Myocyte (in vitro differentiated cells): Measurements from ENCODE around the gene HAND1. TPM values are rescaled to one million over a fixed set of nuclear protein-coding genes. Genes with fewer than 3 reads are reported as not detected.

ENCODE experiments used
- DNase-seq: peaks from one replicate; pipeline ENCODE4 v3.0.0-alpha.2; 2012; ENCODE audit warnings: low read depth
- total RNA-seq: library from RNA; depleted of rRNA; stranded (reverse); fragments of >200 nt; gene quantifications from 2 replicates; pipeline ENCODE4 v1.2.3, GENCODE V29; 2014

The HAND1 gene
- total RNA-seq, 1 donor from 2014 or later: not detected

DNA sequence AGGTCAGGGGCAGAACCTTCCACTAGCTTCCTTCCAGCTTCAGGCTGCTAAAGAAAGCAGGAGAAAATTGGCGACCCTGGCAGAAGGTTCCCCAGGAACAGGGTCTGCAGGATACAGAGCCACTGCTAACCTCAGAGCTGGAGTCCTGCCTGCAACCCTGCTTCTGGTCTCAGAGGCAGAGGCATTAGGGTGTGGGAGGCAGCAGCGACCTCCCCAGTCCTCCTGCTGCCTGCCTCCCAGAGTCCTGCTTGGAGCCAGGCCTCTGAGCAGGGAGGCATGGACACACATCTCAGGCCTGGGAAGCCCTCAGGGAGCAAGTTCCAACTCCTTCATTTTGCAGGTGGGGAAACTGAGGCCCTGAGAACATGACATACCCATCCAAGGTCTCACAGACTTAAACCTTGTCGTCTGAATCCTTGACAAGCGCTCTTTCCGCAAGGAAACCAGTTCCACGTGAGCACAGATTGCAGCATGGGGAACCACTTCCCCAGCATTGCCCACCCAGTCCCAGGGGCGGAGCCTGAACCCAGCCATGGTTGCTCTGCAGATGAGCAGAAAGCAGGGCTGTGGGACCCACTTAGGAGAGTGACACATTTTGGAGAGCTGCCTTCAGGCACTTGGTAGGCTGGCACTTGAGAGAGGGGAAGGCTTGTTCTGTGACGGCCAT is 28.2 kb upstream of the HAND1 start:
- no peak for DNase-seq

DNA sequence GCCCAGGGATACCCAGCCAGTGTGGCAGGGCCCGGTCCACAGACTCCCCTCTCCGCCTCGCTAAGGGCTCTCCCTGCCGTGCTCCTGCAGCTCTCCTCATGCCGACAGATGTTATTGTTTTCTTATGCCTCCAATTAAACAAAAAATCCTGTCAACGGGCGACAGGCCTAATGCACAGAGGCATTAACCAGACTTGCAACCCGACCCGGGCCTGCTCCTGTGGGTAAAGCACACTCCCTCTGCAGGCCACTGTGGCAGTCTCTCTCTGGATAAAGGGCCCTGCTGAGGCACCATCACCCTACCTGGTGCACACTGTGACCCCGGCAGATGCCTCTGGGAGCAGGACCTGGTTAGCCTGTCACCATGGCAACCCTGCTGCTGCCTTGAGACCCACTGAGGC is 27.5 kb upstream of the HAND1 start:
- no peak for DNase-seq

DNA sequence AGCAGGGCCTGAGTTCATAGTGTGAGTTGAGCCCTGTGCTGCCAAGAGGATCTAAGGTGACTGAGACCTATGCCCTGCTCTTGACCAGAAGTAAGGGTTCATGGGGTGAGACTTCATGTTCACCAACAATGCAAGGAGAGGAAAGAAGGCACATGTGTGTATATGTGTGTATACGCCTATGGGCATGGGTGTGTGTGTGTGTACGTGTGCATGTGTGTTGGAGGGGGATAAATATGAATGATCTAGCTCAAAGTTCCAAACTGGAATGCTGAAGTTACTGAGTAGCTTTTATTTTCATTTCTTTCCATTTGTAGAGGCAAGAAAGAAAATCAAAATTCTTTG is 25.6 kb upstream of the HAND1 start:
- no peak for DNase-seq

DNA sequence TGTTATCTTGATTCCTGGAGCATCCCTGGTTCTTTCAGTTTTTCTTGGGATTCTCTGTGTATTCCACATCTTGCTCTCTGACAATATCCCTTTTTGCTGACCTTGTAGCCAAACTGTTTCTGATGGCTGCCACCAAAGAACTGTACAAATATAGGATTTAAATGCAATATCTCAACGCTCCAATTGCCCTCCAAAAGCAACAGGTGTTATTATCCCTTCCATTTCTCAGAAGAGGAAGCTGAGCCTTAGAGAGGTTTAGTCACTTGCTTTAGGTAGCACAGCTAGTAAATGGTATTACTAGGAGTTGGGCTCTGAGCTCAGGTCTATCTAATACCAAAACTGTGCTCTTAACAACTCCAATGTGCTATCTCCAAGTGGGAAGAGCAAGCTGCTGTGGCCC is 24.2 kb upstream of the HAND1 start:
- no peak for DNase-seq

DNA sequence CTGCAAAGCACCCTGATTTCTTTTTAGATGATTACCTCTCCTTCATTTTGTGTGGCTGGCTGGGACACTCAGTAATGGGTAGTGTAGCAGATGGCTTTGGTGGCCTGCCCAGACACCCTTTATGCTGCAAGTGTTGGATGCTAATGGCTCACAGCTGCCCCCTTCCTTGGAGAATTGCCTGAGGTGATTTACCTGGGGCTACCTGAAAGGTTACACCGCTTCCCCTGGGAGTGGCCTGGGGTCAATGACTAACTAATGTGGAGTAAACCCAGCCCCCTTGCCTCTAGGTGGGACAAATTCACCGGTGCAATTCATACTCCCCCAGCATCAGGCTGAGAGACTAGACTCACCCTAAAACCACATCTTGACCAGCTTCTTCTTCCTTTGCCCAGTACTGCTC is 23.5 kb upstream of the HAND1 start:
- DNase-seq: no peak

DNA sequence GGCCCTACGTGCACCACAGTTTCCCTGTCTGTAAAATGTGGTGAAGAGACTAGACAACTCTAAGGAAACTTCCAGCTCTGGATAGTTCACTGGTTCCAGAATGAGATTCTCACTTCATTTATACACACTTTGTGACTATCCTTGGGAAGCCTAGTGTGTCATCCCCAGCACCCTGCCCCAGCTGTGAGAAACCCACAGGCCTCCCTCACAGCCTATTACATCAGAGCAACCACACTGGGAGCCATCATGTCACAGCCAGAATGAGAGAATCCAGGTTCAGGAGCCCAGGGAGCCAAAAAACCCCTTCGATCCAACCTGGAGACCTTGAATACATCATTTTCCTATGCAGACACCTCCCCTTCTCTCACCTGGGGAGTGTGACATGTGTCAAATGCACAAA is 21.0 kb upstream of the HAND1 start:
- DNase-seq: no peak

DNA sequence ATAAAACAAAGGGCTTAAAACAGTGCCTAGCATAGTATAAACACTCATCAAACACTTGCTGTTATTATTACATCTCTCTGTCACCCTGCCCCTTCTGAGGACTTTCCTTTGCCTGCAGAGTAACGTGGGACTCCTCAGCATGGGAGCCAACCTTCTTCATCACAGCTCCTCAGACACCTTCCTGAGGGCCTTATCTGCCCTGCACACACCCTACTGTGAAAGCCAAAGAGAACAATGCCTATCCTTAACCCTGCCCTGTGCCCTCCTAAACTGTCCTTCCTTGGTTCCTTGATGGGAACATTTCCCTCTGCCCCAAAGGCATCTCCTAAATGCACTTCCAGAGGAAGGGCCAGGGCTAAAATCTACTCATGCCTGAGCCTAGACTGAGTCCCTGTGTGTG is 20.6 kb upstream of the HAND1 start:
- DNase-seq: no peak

DNA sequence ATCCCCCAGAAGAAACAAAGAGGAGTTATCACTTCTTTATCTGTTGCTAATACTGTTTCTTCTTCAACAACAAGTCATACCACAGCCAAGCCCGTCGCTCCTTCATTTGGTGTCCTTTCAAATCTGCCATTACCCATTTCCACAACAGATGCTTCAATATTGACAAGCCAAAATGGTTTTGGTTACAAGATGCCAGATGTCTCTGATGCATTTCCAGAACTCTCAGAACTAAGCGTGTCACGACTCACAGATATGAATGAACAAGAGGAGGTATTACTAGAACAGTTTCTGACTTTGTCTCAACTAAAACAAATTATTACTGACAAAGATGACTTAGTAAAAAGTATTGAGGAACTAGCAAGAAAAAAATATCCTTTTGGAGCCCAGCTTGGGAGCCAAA is 16.0 kb upstream of the HAND1 start:
- DNase-seq: no peak

DNA sequence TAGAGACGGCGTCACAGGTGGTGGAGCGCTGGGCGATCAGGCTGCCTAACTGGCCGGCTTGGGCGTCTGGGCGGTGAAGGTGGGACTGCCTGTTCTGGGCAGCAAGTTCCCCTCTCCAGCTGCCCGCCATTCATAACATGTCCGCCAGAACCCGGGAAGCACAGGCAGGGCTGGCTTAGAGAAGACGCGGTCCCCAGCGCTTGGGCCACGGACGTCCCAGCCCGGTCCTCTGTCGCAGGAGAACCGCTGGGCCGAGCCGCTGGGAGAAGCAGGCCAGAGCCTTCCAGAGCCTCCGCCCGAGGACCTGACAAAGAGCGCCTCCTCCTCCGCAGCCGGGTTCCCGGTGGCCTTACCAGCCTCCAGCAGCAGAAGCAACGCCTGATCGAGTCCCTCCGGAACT is 15.2 kb upstream of the HAND1 start:
- no peak for DNase-seq

DNA sequence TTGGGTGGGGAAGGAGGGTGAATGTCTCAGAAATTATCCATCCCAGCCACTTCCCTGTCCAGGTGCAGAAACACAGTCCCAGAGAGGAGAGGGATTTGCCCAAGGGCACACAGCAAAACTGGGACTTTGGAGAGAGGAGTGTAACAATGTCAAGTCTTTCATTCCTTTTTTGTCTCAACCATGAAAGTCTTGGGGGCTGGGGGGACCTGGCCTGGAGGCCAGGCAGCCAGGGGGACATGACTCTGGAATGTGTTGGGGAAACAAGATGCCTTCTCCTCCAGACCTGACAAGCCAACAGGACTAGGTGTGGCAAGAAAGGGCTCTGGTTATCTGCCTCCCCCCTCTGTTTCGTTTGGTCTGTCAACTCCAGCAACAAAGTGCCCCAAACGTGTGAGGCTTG is 13.9 kb upstream of the HAND1 start:
- DNase-seq: no peak

DNA sequence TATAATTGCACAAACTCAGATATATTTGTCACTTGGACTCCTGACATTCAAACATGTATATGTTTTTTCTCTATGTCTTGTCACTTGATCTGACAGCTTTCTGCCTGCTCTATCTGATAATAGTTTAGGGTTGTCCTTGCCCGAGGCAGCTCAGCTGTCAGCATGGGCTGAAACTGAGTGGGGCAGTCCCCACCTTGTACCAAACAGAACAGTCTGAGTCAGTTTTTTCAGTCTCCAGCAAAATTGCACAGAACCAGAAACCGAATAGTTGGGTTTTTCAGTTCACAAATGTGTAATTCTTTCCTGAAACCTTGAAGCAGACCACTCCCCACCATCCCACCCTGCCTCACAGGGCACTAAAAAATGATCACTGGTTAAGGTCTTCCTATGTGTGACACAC is 9.5 kb upstream of the HAND1 start:
- no peak for DNase-seq

DNA sequence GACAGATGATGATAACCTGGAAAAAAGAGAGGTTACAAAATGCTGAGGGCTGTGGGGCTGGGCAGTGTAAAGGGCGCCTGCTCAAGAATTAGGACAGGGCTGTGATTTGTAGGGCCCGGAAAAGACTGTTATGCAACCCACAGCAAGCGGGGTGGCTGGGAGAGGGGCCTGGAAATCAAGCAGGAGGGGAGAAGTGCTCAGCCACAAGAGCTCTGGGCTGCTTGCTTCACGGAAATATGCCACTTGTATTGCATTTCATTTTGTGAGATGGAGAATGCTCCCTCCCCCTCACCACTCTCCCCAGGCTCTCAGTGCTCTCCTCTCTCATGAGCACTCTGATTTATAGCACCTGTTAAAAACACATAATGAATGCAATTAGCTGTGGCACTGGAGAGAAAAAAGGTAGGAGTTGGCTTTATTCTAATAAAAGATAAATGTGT is 8.4 kb upstream of the HAND1 start:
- no peak for DNase-seq

DNA sequence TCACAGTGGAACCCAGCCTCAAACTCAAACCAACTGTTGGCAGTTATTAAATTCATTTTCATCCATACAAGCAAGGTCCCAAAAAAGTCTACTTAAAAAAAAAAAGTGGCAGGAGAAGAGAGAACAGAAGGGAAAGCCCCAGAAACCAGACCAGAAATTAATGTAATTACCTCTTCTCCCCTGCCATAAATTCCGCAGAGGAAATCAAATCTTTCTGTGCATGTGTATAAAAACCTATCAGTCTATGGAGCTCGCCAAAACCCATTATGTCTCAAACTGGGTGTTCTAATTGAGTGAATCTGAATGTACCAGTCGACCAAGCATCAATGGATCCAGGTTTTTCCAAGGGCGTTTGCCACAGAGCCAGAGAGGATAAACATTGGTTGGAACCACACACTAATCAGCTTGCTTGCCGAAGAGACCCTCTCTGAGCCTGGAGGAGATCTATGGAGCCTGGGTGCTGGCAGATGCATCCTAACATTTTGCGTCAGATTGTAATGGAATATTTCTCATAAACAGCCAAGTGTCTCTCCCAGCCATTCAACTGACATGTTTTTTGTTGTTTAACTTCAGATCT is 7.9 kb upstream of the HAND1 start:
- no peak for DNase-seq

DNA sequence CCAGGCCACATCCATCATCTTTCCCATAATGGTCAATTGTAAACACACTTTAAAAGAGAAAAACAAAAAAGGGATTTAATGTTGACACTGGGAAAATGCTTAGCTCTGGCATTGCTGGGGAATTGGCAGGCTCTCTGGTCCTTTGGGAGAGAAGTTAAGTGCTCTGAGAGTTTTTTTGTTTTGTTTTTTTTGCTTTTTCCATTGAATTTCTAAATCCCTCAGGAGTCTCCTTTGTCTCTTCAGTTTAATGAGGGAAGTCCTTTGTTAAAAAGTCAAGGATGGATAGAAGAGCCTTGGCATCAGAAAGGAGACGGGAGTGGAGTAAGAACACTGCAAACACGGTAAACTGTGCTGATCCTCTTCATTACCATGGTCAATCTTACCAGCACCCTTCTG is 7.1 kb upstream of the HAND1 start:
- DNase-seq: no peak

DNA sequence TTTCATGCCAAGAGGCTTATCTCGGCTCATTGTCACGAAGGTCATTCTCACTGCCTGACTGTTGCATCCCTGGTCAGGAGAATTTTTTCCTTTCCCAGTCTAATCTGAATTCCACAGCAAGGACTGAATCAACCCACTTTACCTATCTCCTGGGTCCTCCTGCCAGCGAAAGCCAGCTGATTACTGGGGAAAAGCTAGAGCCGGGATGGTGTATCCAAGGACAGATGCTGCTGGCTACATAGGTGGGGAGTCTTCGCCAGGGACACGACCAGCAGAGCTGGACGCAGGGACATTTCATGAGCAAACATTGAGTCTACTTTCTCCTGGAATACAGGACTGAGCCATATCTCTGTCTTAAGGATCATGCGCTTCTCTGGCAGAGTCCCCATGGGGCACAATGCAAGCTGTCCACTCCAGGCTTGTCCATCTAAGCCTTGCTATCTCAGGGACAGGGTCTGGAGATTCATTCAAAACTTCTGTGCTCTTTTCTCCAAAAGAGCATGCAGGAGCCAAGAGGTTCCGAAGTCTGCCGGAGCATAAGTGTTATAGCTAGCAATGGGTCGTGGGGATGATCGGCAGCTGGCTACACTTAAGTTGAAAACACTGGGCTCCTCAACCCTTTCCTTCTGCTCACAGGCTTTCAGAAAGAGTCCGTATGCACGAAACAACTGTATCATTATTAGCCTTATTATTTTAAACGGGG is 6.5 kb upstream of the HAND1 start:
- DNase-seq: no peak

DNA sequence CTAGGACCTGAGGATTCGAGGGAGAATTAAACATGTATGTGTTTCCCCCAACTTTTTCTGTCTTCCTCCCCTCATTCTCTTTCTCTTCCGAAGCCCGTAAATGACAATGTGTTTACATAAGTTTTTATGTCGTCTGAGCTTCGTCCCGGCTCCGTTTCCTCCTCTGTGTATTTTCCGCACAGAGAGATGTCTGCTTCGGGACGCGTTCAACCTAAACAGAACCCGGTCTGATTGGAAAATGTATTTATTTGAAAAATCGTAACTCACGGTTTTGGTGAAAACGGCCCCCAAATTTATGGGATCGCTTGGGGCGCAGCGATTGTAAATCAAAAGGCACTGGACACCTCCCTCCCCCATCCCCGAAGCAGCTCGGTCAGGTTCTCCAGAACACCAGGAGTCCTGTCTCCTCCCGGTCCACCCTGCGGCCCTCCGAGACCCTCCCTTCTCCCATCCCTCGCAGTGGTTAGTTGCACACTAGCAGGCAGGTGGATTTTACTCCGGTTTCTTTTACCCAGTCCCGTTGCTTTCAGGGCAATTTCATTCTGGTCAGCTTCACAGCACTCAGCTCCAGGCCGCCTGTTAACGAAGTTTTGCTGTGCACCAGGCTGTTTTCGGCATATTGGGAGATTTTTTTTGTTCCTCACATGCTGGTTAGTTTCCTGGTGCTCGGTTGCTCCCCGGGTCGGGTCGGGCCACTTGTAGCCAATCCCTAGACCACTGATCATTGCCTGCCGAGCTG is 5.8 kb upstream of the HAND1 start:
- DNase-seq: no peak

DNA sequence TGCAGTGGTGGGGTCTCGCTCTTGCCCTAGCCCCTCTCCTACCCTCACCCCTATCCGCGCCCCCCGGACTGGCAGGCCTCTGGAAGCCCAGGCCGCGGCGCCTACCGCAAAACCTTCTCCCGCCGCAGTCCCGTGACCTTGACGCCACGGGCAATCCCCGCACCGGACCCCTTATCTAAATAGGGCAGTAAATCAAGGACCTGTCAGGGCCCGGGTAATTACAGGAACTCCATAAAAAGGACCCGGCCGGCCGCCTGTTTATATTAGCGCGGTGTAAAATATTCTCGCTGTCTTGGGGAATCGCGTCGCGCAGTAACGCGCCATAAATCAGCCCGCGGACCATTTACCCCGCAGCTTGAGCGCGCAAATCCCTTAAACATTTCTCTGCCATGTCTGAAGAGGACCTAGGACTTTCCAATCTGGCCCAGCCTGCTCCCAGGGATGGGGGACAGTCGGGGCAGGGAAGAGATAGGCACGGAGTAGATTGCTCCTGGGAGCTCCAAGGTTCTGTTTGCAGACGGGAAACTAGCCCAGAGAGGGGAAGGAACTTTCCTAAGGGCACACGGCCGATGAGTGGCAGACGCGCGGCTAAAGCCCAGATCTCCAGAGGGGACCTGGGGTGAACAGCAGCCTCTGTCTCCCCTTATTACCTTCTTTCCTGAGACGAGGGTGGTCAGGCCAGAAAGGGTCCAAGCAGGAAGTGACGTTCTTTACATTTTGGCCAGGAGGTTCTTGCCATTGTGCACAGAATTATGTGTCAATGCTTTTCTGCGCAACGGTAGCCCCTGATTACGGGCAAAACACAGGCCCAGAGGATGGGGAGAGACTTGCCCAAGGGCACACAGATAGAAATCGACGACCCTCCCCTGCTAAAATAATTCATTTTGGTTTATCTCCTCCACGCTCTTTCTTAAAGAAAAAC is 4.8 kb upstream of the HAND1 start:
- DNase-seq: no peak

DNA sequence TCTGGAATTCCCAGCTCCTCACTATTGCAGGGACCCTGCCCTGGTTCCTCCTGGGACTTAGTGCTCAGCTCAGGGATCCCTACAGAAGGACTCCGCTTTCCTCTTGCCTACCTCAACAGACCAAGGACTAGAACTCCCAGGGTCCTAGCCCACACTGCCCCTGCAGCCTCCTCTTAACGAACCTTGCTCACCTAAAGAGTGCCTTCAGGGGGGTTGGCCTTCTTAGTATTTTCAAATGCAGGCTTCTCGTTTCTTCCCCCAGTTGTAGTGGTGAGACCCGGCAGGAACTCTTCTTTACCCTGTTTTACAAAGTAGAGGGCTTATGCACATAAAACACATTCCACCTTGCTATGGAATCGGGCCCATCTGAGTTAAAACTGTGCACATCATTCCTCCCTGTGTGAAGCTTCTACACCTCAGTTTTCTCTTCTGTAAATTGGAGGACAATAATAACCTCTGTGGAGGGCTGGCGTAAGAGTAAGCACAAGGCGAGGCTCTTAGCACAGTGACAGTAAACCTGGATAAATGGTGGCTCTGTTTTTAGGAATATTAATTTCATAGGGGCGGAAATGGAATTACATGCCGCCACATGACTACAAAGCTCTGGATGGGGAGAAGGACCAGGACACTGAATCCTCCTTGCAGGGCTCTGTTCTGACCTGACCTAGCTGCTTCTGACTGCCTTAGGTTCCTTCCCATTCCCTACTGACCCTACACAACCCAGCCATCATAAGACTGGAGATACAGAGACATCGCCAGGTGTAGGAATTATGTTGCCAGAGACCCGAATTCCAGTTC is 3.8 kb upstream of the HAND1 start:
- DNase-seq: no peak

DNA sequence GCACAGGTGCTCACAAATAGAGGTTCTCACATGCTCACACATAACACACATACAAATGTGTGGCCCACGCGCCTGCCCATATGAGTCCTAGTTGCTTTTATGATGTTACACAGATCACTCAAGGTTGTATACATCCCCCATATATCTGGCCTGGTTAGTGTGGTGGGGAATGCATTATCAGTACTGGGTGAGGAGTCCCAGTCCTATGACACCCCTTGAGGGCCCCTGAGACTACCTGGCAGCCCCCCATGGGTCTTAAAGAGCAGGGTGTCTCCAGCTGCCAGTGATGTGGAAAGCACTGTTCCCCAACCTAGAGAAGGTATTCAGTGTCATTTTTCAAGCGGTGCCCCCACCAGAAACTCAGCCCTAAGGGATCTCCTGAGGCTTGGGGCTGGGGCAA is 2.8 kb upstream of the HAND1 start:
- DNase-seq: no peak

DNA sequence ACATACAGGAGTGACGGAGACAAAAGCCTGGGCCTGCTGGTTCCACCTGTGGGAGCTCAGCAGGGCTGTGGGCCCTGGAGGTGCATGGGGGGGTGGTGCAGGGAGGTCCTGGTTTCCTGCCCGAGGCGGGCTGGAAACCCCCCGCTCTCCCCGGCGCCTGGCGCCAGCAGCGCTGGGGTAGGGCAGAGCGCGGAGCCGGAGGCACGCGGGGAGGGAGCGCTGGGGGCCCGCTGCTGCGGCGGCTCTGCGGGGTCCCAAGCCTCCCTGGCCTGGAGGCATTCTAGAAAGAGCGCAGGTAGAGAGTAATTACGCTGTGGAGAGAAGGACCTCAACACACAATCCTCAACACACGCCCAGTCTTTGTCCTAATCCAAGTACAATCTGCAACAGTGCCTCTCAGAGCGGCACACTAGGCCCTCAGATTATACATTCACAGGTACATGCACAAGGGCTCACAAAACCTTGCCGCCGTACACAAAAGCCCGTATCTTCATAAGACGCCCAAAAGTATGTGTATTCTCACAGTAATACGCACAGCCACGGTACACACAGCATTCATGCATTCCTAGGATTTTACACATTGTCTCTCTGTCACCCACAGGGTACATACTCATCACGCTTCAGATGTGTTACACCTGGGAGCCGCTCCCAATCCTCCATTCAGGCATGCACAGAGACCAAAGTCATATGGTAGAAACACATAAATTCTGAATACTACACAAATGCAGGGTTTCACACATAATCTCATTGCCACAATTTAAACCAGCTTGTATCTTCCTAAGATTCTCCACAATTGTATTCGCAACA is 2.1 kb upstream of the HAND1 start:
- DNase-seq: no peak
